ENCODE results near the gene MFRP.

GRCh38 chr11:119335655-119336543 is 10.6 kb downstream of the MFRP start:
- no peak for TF ChIP-seq GATA2 (IDR thresholded peaks at IDR 0.05; ENCODE audit: low read depth, low read length)
- no peak for TF ChIP-seq GATA3 (IDR thresholded peaks at IDR 0.05; ENCODE audit: low read depth, low read length)
